ENCODE results near the gene NME7.

DNA sequence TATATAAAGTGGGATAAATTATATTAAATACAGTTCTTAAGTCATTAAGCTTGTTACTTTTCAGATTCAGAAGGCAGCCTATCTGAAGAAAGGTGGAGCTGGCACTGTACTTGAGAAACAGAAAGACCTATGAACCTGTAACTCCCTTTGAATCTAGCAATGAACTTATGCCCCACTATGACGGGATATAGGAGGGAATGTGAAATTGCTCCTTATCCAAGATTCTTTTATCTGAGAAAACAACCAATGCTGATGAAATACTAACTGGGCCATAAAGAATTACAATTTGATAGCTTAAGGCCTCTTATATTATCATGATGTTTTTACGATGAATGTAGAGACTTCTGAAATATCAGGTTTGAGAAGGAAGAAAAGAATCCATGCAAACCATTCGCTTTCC, 211.0 kb downstream of the NME7 start:
- TF ChIP-seq POLR2A (IDR thresholded peaks at IDR 0.05) = no peak
- TF ChIP-seq, protein P1, sequence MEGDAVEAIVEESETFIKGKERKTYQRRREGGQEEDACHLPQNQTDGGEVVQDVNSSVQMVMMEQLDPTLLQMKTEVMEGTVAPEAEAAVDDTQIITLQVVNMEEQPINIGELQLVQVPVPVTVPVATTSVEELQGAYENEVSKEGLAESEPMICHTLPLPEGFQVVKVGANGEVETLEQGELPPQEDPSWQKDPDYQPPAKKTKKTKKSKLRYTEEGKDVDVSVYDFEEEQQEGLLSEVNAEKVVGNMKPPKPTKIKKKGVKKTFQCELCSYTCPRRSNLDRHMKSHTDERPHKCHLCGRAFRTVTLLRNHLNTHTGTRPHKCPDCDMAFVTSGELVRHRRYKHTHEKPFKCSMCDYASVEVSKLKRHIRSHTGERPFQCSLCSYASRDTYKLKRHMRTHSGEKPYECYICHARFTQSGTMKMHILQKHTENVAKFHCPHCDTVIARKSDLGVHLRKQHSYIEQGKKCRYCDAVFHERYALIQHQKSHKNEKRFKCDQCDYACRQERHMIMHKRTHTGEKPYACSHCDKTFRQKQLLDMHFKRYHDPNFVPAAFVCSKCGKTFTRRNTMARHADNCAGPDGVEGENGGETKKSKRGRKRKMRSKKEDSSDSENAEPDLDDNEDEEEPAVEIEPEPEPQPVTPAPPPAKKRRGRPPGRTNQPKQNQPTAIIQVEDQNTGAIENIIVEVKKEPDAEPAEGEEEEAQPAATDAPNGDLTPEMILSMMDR (IDR thresholded peaks at IDR 0.05) = no peak
